PC-3 (cell line): ENCODE results near the gene PRXL2B.

Experiments used
- CTCF ChIP-seq: fragments of 300-600 bp; sonication (generic); conservative IDR thresholded peaks from 2 replicates; pipeline ENCODE4 v1.5.1; 2017; ENCODE audit warnings: antibody characterized with exemption, low read depth, mild to moderate bottlenecking, low read length
- EZH2 ChIP-seq: fragments of 300-600 bp; sonication (generic); IDR thresholded peaks from one replicate; pipeline ENCODE4 v1.6.1; 2017; ENCODE audit warnings: antibody characterized with exemption, mild to moderate bottlenecking, low read length; ENCODE audit not compliant: unreplicated experiment

DNA sequence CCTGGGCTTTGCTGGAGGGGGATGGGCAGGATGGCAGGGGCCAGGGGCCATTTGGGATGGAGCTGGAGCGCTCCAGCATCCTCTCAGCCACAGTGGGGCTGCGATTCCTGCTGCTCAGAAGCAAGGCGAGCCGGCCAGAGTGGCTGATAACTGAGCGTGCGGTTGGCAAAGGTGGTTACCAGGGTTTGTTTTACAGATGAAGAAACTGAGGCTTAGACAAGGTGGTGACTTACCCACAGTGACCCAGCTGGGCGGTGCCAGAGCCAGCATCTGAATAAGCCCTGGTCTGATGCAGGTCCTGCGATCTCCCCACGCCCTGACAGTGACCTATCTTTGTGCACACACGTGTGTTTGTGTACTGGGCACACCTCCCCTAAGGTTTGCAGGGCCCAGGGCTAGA lies 5.9 kb upstream of the PRXL2B start:
- TF ChIP-seq CTCF (no peak), EZH2 (no peak)
